CD4-positive, alpha-beta T cell treated with Interleukin-12 subunit alpha and Interleukin-12 subunit beta, for 1 hour (primary cell): Measurements from ENCODE around the gene FANCD2.
"Not testable (repeated sequence)": the region's sequence is repeated elsewhere in the genome, so short reads cannot be mapped to it uniquely, and the experiment has no call there.

Source experiments
- DNase-seq: peaks from one replicate; pipeline ENCODE4 v3.0.0-alpha.2; 2020

The FANCD2 gene

DNA sequence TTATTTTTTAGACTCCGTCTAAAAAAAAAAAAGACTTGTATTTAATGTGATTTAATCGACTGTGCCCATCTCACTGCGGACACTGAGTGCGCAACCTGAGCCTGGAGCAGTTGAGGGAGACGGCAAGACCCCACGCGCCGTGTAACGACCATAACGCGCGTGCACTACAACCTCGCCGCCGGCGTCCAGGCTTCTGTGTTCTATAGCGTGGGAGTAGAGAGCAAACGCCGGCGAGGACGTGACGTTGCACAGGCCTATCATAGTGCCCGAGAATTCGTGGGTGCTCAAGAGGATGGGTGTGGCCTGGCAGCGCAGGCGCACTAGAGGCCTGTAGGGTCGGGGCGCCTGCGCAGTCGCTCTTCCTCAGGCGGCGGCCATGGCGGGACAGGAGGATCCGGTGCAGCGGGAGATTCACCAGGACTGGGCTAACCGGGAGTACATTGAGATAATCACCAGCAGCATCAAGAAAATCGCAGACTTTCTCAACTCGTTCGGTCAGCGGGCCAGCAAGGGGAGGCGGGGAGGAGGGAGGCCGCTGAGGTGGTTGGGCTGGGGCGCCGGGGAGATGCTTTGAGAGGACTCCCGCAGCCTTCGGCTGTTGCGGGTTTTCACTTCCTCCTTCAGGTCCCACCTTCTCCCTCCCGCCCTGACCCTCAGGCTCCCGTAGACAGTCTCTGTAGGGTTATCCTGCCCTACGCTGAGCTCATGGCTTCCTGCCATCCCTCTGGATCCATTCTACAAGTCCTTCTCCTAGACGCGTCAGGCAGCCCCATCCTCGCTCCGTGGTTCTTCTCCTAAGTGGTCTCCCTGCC is 89.3 kb downstream of the FANCD2 start, which contains the start of gene BRK1:
BRK1 (plus strand) TSS at position 350 of the 812 bp plus-strand sequence; CDS start at position 377, 27 bp downstream.
- peak; percentile 95 for DNase-seq

DNA sequence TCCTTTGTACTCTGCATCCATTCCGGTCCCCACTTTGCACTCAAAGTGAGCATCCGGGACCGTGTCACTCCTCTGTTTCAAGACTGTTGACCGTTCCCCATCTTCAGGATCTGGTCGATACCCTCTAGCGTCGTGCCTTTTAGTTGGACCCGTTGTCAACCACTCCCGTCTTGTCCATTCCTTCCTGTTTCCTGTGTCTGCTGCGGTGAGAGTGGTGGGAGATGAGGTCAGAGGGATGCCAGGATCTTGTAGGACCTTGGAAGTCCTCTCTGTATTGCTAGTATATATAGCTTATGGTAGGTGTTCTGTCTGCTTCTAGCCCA is 89.9 kb downstream of the FANCD2 start:
- no peak for DNase-seq

- no peak for DNase-seq
Observed at GRCh38 chr3:10116928-10117327, 90.7 kb downstream of the FANCD2 start.

GRCh38 chr3:10119376-10119775 is 93.1 kb downstream of the FANCD2 start:
- DNase-seq = no peak

DNA sequence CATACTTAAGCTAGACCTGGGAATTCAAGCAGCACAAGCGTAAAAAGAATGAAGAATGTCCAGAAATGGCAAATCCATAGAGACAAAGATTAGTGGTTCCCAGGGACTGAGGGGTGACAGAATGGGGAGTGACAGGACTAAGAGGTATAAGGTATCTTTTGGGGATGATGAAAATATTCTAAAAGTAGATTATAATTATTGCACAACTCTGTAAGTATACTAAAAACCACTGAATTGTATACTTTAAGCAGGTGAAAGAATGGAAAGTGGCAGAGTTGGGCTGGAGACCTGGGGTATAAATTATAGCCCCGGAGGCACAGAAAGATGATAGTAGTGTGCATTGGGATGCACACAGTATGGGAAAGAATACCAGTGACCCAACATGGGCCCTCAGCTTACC is 94.8 kb downstream of the FANCD2 start:
- DNase-seq = no peak

GRCh38 chr3:10122724-10123123 is 96.5 kb downstream of the FANCD2 start:
- no peak for DNase-seq

GRCh38 chr3:10135872-10136271 is 109.6 kb downstream of the FANCD2 start:
- not testable (repeated sequence) for DNase-seq

- DNase-seq = no peak
Observed at GRCh38 chr3:10136426-10137005, 110.3 kb downstream of the FANCD2 start.

GRCh38 chr3:10137178-10137577 is 110.9 kb downstream of the FANCD2 start:
- DNase-seq = no peak

DNA sequence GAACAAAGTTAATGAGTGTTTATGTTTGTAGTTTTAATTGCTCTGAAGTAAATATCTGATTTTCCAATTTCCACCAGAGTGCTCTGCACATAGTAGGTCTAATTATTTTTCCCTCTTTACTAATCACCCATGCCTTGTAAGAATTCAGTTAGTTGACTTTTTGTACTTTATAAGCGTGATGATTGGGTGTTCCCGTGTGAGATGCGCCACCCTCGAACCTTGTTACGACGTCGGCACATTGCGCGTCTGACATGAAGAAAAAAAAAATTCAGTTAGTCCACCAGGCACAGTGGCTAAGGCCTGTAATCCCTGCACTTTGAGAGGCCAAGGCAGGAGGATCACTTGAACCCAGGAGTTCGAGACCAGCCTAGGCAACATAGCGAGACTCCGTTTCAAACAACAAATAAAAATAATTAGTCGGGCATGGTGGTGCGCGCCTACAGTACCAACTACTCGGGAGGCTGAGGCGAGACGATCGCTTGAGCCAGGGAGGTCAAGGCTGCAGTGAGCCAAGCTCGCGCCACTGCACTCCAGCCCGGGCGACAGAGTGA is 114.8 kb downstream of the FANCD2 start:
- DNase-seq = peak; percentile 11

GRCh38 chr3:10142707-10143560 is 116.7 kb downstream of the FANCD2 start:
- DNase-seq = peak; percentile 14

DNA sequence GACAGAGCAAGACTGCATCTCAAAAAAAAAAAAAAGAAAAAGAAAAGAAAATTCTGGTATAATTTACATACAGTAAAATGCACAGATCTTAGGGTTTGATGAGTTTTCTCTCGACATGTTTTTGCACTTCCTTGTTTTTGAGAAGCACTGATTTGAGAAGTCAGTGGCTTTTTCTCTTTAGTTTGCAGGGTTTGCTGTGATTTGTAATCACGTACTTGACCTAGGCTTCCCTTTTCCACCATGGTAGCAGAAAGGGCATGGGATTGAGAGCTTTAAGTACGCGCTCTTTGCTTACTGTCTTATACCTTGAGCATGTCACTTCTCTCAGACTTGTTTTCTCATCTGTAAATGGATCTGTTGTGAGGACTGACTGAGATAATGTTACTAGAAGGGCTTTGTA is 119.4 kb downstream of the FANCD2 start:
- no peak for DNase-seq

DNA sequence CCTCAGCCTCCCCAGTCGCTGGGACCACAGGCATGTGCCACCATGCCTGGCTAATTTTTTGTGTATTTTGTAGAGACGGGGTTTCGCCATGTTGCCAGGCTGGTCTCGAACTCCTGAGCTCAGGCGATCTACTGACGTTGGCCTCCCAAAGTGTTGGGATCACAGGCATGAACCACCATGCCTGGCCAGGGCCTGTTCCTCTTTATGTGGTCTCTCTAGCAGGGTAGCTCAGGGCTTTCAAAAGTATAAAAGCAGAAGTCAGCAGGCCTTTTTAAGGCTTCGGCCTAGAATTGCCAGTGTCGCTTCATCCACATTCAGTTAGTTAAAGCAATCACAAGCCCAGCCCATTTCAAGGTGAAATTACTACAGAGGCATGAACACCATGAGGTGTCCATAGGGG is 123.0 kb downstream of the FANCD2 start:
- DNase-seq = no peak

DNA sequence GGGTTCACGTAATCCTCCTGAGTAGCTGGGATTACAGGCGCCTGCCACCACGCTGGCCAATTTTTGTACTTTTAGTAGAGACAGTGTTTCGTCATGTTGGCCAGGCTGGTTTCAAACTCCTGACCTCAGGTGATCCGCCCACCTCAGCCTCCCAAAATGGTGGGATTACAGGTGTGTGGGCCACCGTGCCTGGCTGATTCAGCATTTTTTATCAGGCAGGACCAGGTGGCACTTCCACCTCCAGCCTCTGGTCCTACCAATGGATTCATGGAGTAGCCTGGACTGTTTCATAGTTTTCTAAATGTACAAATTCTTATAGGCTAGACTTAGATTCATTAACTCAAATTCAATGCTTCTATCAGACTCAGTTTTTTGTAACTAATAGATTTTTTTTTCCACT is 124.8 kb downstream of the FANCD2 start:
- DNase-seq = no peak
